Kidney (tissue), 14 donors: ENCODE measurements around the gene GBE1. TPM values are rescaled to one million over a fixed set of nuclear protein-coding genes. Genes with fewer than 3 reads are reported as not detected.

Experiments
- DNase-seq, 5 donors: peaks; one replicate each; pipeline ENCODE4 v3.0.0-alpha.2; 2013 to 2020
- FAIRE-seq: peaks from 2 replicates; lab custom pipeline; 2012; peaks lifted over from hg19 to GRCh38; lab: Jason Lieb, UNC
- H3K27ac ChIP-seq, 2 donors: one replicate each; pipeline ENCODE4 v1.7.0; 2013; ENCODE audit warnings: low read depth in 2 of 2, low read length in 2 of 2, inconsistent platforms in 1 of 2
- H3K27me3 ChIP-seq: one replicate; pipeline ENCODE4 v1.7.1; 2013; ENCODE audit warnings: low read length, inconsistent platforms; ENCODE audit not compliant: control insufficient read depth, insufficient read depth
- H3K36me3 ChIP-seq, 3 donors: one replicate each; pipeline versions ENCODE4 v1.7.0 to v1.7.1; 2013; ENCODE audit warnings: low read length in 3 of 3, control low read depth in 1 of 3, inconsistent platforms in 1 of 3; ENCODE audit not compliant: insufficient read depth in 3 of 3, control insufficient read depth in 2 of 3
- H3K4me1 ChIP-seq, 3 donors: one replicate each; pipeline versions ENCODE4 v1.7.0 to v1.7.1; 2013; ENCODE audit warnings: low read length in 3 of 3, inconsistent platforms in 1 of 3, low read depth in 1 of 3; ENCODE audit not compliant: control insufficient read depth in 2 of 3, insufficient read depth in 2 of 3
- H3K4me3 ChIP-seq, 3 donors: one replicate each; pipeline versions ENCODE4 v1.7.0 to v1.8.1; 2013; ENCODE audit warnings: low read length in 3 of 3, control low read depth in 1 of 3, inconsistent platforms in 1 of 3
- H3K9ac ChIP-seq, 3 donors: one replicate each; pipeline versions ENCODE4 v1.7.0 to v1.7.1; 2013; ENCODE audit warnings: low read length in 3 of 3, control low read depth in 1 of 3, inconsistent platforms in 1 of 3
- H3K9me3 ChIP-seq, 3 donors: one replicate each; pipeline versions ENCODE4 v1.7.0 to v1.7.1; 2013; ENCODE audit warnings: low read length in 3 of 3, control low read depth in 1 of 3, inconsistent platforms in 1 of 3; ENCODE audit not compliant: control insufficient read depth in 2 of 3, insufficient read depth in 1 of 3
- intact Hi-C: fragments of 100-400 bp; cut with DNase I; formaldehyde crosslinking; loops from one replicate; pipeline ENCODE4 v1.11.1; 2022
- polyA plus RNA-seq: library from polyadenylated mRNA; stranded (reverse); fragments of 350-450 nt; fragmentation: Illumina TruSeq; extraction: RNeasy Lipid Tissue Mini Kit (QIAGEN cat#74804); gene quantifications from one replicate; pipeline ENCODE4 v1.2.3, GENCODE V29; 2014; ENCODE audit warnings: low read depth, low replicate concordance; ENCODE audit not compliant: insufficient read depth
- total RNA-seq: library from RNA; stranded (reverse); fragmentation: NEBNext Ultra II Directional; extraction: Animal tissue kit (Norgen Biotek cat#: 25700); gene quantifications from one replicate; pipeline ENCODE4 v1.2.1, GENCODE V29; 2021
- TF ChIP-seq, protein P1 (sequence below): IDR thresholded peaks from 3 replicates; pipeline ENCODE4 v1.5.1; 2012; ENCODE audit warnings: mild to moderate bottlenecking, moderate library complexity, borderline replicate concordance; ENCODE audit not compliant: insufficient read depth; ENCODE audit errors: extremely low read depth
- donor health status: control.
- donor health status: control.
- donor health status: control.
- donor health status: control.
- donor health status: control.
- donor health status: DM: yes; HTN: yes; CAD: no.
- donor health status: Normal renal cell carcinoma (clear cell type).

GBE1 gene
- total and polyA plus RNA-seq, 2 donors from 2014 or later: 29.3 to 36.2 TPM

GRCh38 chr3:81732642-81733041 is 28.8 kb downstream of the GBE1 start:
- Histone ChIP-seq H3K9me3 (no peaks in the 10 kb centered on the region), H3K4me1 (peaks cover 0 to 2% (median 0%) of the 10 kb centered on the region in 3 donors), H3K4me3 (no peak overlapping the region), H3K27ac (no peak overlapping the region), H3K27me3 (no peaks in the 10 kb centered on the region), H3K36me3 (no peaks in the 10 kb centered on the region), H3K9ac (no peak overlapping the region)
- FAIRE-seq (no peak), DNase-seq (no peak)
- TF ChIP-seq, protein P1, sequence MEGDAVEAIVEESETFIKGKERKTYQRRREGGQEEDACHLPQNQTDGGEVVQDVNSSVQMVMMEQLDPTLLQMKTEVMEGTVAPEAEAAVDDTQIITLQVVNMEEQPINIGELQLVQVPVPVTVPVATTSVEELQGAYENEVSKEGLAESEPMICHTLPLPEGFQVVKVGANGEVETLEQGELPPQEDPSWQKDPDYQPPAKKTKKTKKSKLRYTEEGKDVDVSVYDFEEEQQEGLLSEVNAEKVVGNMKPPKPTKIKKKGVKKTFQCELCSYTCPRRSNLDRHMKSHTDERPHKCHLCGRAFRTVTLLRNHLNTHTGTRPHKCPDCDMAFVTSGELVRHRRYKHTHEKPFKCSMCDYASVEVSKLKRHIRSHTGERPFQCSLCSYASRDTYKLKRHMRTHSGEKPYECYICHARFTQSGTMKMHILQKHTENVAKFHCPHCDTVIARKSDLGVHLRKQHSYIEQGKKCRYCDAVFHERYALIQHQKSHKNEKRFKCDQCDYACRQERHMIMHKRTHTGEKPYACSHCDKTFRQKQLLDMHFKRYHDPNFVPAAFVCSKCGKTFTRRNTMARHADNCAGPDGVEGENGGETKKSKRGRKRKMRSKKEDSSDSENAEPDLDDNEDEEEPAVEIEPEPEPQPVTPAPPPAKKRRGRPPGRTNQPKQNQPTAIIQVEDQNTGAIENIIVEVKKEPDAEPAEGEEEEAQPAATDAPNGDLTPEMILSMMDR: no peak
- intact Hi-C loops: no loop called here

- Histone ChIP-seq H3K9ac (peak overlapping the region in 1 of 3 donors; percentile 38), H3K27ac (no peak overlapping the region), H3K9me3 (no peaks in the 10 kb centered on the region), H3K4me1 (peaks cover 0 to 2% (median 0%) of the 10 kb centered on the region in 3 donors), H3K36me3 (no peaks in the 10 kb centered on the region), H3K27me3 (no peaks in the 10 kb centered on the region), H3K4me3 (no peak overlapping the region)
- TF ChIP-seq, protein P1: no peak
- DNase-seq (no peak), FAIRE-seq (no peak)
- intact Hi-C loops: no loop called here
These were observed 32.5 kb downstream of the GBE1 start for GRCh38 chr3:81728766-81729544.

DNA sequence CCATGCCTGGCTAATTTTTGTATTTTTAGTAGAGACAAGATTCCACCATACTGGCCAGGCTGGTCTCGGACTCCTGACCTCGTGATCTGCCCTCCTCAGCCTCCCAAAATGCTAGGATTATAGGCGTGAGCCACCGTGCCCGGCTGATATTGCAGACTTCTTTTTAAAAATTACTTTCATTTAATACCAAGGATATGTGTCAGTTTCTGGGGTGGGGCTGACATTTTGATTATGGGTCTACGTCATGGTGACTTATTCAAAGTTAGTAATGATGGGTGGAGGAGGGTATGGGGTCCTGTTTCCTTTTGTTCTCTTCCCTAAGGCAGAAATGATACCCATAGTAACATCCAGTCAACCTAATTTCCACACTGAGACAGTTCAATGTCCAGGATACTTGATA is 34.7 kb downstream of the GBE1 start:
- Histone ChIP-seq H3K27ac (no peak overlapping the region), H3K9ac (no peak overlapping the region), H3K9me3 (no peaks in the 10 kb centered on the region), H3K27me3 (no peaks in the 10 kb centered on the region), H3K36me3 (no peaks in the 10 kb centered on the region), H3K4me3 (no peak overlapping the region), H3K4me1 (peaks cover 0 to 2% (median 0%) of the 10 kb centered on the region in 3 donors)
- TF ChIP-seq, protein P1: no peak
- DNase-seq (no peak), FAIRE-seq (no peak)
- intact Hi-C loops: no loop called here
